Fibroblast of mammary gland (primary cell): Measurements from ENCODE around the gene FAM181A.

Experiments used
- DNase-seq: peaks from one replicate; pipeline ENCODE4 v3.0.0-alpha.2; 2010; ENCODE audit warnings: low read depth
- H3K4me3 ChIP-seq: 2 replicates; pipeline ENCODE4 v1.5.1; 2011; ENCODE audit warnings: low read depth, mild to moderate bottlenecking, low read length, moderate library complexity; ENCODE audit not compliant: control insufficient read depth
- TF ChIP-seq, protein P1 (sequence below): conservative IDR thresholded peaks from 2 replicates; pipeline ENCODE4 v1.5.1; 2011; ENCODE audit warnings: low read depth, low read length, inconsistent platforms; ENCODE audit not compliant: control insufficient read depth, insufficient read depth

The FAM181A gene

DNA sequence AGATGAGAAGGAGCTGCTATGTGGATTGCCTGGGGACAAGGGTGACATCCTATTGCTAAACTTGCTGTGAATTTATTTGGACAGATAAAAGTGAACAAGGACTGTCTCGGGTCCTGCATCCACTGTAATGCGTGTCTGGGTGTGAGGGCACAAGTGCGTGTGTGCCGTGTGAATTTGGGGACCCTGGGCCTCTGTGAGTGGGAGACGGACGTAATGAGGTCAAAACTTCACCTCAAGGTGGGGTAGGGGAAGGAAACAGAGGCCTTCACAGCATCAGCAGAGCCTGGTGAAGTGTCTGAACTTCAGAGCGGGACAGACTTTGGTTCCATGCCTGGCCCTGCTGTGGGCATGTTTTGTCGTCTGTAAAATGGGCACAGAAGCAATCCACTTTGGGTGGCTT, 34.5 kb downstream of the FAM181A start:
- DNase-seq: no peak
- TF ChIP-seq, protein P1, sequence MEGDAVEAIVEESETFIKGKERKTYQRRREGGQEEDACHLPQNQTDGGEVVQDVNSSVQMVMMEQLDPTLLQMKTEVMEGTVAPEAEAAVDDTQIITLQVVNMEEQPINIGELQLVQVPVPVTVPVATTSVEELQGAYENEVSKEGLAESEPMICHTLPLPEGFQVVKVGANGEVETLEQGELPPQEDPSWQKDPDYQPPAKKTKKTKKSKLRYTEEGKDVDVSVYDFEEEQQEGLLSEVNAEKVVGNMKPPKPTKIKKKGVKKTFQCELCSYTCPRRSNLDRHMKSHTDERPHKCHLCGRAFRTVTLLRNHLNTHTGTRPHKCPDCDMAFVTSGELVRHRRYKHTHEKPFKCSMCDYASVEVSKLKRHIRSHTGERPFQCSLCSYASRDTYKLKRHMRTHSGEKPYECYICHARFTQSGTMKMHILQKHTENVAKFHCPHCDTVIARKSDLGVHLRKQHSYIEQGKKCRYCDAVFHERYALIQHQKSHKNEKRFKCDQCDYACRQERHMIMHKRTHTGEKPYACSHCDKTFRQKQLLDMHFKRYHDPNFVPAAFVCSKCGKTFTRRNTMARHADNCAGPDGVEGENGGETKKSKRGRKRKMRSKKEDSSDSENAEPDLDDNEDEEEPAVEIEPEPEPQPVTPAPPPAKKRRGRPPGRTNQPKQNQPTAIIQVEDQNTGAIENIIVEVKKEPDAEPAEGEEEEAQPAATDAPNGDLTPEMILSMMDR: no peak
- no peak overlapping the region for H3K4me3 ChIP-seq

DNA sequence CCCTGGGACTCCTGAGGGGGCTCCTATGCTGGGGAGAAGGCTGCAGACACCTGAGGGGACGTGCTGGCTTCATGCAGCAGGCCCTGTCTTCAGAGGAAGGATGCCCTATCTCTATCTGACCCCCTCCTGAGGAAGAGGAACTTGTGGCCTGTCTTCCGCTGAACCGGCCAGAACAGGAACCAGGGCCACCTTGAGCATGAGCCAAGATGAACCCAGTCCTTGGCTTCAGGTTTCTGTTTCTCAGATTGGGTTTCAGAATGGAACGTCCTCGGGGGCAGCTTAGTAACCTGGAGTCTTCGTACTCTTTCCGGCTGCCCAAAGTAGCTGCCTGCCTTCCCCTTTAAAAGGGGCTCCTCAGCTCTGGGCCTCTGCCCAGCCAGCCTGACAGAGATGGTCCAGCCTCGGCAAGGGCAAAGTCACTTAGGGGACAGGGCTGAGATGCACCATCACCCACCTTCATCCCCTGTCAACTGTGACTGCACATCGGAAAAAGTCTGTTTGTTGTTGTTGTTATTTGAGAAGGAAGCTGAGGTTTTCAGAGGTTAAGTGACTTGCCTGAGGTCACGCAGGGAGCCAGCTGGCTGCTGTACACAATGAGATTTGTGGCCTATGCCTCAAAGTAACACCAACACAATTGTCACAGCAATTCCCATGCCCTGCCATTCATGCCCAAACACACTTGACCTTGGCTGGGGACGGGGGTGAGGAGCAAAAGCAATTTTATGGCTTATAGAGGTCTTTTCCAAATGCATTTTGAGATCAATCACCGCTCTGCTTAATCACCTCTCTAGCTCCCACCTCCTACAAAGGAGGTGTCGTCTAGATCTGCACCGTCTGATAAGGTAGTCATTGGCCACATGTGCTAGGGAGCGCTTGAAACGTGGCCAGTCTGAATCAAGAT, 35.8 kb downstream of the FAM181A start:
- peak; percentile 28 for DNase-seq
- TF ChIP-seq, protein P1: no peak
- H3K4me3 ChIP-seq: no peak overlapping the region

DNA sequence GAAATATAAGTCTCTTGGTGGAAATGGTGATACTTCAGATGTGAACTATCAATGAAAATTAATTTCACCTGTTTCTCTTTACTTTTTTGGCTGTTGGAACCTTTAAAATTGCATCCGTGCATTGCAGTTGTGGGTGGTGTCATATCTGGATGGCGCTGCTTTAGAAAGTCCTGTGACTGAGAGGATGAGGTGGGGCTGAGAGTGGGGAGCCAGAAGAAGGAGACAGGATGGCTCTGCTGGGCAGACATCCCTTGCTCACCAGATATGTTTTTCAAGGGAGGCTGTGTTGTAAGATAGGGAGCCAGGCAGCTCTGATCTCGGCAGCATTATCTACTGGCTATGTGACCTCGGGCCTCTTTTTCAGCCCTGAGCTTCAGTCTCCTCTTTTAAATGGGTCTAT, 36.5 kb downstream of the FAM181A start:
- TF ChIP-seq, protein P1: no peak
- no peak overlapping the region for H3K4me3 ChIP-seq
- DNase-seq: no peak

DNA sequence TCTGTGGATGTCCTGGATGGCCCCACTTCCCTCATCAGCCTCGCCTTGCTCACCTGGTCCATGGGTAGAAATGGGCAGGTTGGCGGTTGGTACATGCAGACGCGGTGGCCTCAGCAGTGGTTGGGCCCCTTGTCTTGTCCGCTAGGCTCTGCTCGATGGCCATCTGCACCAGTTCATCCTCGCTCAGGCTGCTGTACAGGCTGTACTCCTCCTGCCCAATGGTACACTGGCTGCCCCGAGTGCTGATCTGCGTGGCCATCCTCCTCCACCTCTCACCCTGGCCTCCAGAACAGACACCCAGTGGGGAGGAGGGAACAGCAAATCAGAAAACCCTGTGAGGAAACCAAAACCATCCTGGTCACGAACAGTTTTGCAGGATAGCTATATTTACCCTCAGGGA, 37.1 kb downstream of the FAM181A start:
- DNase-seq: no peak
- H3K4me3 ChIP-seq: no peak overlapping the region
- TF ChIP-seq, protein P1: no peak

DNA sequence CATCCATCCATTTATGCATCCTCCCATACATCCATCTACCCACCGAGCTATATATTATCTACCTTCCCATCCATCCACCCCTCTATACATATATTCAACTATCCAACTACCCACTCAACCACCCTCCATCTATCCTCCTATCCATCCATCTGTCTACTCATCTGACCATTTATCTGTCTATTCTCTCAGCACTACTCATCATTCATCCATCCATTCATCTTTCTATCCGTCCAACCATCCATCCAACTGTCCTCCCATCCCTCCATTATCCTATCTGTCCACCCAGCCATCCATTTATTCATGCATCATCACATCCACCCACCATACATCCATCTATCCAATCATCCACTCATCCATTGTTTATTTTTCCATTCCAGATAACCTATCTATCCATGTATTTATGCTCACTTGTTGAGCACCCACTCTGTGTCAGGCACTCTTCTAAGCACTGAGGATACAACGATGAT, 37.7 kb downstream of the FAM181A start:
- TF ChIP-seq, protein P1: no peak
- no peak for DNase-seq
- no peak overlapping the region for H3K4me3 ChIP-seq

DNA sequence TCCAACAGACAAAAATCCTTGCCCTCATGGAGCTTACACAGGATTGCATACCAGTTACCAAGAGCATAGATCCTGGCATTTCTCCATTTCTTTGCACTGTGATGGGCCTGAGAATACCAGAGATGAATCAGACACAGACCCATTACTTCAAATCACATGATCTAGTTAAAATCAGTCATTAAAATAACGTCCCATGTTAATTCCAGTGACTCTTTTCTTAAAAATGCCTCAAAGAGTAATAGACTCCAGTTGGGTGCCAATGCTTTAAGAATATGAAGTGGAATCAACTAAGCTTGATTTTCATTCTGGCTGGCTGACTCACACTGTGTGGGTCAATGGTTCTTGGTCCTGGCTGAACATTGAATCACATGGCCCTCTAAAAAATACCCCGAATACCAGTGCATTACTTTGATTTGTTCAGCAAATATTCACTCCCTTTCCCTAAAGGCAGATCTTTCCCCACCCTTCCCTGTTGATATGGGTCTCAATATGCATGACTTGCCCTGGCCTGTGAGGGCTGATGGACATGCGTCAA, 38.2 kb downstream of the FAM181A start:
- TF ChIP-seq, protein P1: no peak
- peak; percentile 93 for DNase-seq
- no peak overlapping the region for H3K4me3 ChIP-seq
